GM21737 (cell line): Measurements from ENCODE around the gene GAK.

Experiments used
- ATAC-seq: cut with Tn5 transposase; IDR thresholded peaks from one replicate; pipeline ENCODE4 v1.9.1; 2021; ENCODE audit warnings: mild to moderate bottlenecking, moderate library complexity; ENCODE audit not compliant: unreplicated experiment

GAK gene

GRCh38 chr4:892780-893179 is 39.3 kb downstream of the GAK start:
- ATAC-seq: no peak

GRCh38 chr4:891747-892146 is 40.4 kb downstream of the GAK start:
- no peak for ATAC-seq

GRCh38 chr4:890036-890695 is 42.0 kb downstream of the GAK start:
- no peak for ATAC-seq

DNA sequence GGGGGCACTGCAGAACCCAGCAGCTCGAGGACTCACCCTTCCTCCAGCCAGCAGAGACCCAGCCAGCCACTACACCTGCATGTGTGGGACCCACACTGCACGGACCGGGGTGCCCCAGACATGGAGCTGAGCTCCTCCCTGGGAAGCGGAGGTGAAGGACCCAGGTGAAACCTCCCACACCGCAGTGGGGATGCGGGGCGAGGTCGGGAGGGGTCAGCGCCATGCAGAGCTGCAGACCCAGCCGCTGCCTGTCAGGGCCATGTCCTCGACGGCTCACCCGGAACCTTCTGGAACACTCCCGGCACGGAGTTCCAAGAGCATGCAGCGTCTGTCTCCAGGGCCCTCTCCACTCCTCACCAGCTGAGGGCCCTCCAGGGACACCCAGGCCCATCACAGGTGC is 42.6 kb downstream of the GAK start:
- no peak for ATAC-seq

DNA sequence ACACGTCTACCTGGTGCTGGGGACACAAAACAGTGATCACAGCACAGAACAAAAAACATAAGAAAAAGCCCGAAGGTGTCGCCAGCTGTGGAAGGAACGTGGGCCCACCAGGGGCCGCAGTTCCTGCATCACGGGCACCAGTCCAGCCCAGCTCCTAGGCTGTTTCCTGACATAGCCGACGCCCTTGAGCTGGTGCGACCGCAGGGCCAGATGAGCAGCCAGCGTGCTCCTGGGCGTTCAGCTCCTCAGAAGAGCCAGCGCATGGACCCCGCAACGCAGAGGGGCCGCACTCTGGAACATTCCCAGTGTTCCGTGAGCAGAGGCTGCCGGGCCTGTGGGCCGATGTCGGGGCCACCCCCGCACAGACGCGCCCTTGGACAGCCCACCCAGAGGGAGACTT is 44.1 kb downstream of the GAK start:
- no peak for ATAC-seq

GRCh38 chr4:887034-887763 is 44.9 kb downstream of the GAK start:
- ATAC-seq: no peak

DNA sequence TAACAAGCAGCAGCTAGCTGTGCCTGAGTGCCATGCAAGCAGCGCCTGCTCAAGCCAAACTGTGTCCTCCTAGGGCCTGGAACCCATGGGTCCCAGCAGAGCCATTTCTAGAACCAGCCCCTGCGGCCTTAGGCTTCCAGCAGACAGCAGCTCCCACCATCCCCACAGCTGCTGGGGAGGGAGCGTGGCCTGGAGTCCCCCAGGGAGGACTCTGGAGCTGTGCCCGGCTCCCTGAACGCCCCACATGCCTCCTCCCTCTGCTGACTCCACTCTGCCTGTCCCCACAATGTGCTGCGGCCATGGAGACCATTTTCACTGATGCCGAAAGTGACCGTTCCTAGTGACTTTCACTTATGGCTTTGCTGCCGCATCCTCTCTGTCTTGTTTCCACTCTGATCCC is 45.9 kb downstream of the GAK start:
- no peak for ATAC-seq

DNA sequence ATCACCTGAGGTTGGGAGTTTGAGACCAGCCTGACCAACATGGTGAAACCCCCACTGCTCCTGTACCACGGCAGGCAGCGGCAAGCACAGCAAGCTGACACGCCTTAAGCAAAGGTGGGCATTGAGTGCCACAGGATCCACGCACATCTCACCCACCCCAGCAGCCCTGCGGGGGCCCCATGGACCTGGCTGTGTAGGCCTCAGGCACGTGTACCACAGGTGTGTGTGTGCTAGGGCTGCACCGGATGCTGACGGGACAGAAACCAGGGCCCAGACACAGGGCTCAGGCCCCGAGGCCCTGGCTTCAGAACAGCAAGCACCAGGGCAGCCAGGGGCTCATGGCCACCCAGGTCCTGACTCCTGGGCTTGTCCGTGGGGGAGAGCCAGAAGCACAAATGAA is 46.8 kb downstream of the GAK start:
- ATAC-seq: no peak

DNA sequence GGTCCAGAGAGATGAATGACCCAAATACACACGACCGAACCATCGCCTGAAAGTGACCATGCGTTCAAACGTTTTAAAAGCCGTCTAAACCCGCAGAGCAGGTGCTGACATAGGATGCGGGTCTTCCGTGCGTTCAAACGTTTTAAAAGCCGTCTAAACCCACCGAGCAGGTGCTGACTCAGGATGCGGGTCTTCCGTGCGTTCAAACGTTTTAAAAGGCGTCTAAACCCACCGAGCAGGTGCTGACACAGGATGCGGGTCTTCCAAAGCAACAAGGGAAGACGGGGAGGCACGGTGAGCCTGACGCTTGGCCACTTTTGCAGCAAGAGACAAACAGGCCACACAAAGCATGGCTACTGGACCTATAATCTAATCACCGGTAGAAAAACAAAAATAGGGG is 47.2 kb downstream of the GAK start:
- ATAC-seq: no peak

DNA sequence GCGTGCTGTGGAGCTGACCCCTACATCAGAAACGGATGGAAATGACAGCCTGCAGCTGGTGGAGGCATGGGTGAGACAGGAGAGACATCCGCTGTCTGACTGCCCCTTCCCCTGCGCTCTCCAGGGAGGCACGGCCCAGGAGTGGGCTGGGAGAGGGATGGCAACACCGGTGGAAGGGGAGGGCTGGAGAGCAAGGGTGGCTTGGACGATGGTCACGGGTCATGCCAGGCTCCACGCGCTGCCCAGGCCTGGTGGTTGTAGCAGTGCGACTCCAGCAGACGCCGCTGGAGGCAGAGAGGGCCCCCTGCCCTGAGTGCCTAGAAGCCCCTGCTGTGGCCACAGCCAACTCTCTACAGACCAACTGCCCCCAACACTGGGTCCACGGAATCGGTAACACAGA is 47.9 kb downstream of the GAK start:
- ATAC-seq: no peak

- no peak for ATAC-seq
Measured at GRCh38 chr4:883377-884095, 48.6 kb downstream of the GAK start.

GRCh38 chr4:882646-883045 is 49.5 kb downstream of the GAK start:
- no peak for ATAC-seq

- ATAC-seq: no peak
Measured at GRCh38 chr4:881709-882108, 50.4 kb downstream of the GAK start.

DNA sequence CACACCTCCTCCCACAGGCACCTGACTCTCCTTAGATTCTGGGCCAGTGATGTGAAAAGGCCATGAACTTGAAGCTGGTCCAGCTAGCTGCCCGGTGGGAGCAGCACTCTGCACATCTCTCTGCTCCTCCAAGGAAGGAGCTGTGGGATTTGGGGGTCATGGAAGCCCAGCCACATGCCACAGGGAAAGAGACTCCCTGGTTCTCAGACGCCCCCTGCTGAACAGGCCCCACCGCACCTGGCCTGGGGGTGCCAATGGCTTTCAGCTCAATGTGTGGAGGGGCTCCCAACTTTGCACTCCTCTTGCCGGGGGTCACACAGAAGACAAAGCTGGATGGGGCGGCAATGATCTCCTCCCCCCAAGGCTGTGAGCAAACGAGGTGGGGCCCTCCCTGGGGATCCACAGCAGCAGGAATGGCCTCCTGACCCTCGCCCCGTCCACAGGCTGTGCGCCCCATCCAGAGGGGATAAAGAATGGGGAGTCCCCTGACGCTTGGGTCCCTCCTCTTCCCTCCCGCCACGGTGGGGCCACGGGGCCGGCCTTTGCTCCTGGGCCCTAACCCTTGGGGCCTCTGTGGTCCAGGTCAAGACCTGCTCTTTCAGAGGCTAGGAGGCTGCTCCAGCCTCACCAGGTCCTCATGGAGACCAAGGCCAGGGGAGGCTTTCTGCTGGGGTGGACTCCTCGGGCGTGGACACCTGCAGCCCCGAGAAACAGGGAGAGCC is 51.3 kb downstream of the GAK start:
- no peak for ATAC-seq

DNA sequence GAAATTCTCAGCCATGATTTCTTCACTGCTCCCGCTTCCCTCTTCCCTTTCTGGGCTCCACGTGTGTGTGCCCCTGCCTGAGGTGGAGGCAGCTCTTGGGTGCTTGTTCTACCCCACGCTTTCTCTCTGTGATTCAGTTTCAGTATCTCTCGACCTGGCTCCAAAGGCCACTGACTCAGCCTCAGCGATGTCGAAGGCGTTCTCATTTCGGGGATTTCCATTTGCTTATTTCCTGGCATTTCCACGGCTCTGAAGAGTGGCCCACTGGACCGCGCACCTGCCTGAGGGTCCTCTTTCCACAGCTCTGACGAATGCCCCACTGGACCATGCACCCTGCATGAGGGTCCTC is 52.4 kb downstream of the GAK start:
- no peak for ATAC-seq

- ATAC-seq: no peak
Measured at GRCh38 chr4:878796-879728, 53.1 kb downstream of the GAK start.

DNA sequence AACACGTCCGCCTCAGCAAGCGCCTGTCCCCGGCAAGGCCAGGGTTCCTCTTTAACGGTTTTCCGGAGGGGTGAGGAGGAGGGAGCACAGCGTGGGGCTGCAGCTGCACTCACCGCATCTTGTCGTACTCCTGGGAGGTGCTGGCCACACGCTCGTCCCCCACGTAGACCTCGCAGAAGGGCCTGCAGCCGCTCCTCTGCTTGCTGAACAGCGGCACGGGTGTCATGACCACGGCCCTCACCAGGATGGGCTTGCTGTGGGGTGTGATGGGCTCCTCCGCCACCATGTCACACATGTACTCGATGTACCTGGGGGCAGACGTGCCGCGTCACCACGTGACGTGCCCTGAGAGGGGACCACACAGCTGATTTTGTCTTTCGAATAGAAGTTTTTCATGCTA is 54.6 kb downstream of the GAK start:
- ATAC-seq: no peak

DNA sequence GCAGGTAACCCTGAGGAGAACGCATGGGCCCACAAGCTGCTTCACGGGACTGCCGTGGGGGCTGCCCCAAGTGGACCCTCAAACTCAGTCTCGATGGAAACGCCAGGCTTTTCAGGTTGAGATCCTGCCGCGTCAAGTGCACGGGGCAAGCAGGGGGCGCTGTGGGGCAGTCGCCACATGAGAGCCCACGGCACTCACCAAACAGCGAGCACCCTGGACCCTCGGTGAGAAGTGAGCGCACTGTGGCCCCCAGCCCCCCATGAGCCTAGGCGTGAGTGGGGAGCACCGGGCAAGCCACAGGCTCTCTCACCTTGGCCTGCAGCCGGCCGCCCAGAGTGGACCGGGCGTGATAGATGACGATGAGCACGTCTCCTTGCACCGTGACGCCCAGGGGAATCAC is 55.3 kb downstream of the GAK start:
- ATAC-seq: no peak

DNA sequence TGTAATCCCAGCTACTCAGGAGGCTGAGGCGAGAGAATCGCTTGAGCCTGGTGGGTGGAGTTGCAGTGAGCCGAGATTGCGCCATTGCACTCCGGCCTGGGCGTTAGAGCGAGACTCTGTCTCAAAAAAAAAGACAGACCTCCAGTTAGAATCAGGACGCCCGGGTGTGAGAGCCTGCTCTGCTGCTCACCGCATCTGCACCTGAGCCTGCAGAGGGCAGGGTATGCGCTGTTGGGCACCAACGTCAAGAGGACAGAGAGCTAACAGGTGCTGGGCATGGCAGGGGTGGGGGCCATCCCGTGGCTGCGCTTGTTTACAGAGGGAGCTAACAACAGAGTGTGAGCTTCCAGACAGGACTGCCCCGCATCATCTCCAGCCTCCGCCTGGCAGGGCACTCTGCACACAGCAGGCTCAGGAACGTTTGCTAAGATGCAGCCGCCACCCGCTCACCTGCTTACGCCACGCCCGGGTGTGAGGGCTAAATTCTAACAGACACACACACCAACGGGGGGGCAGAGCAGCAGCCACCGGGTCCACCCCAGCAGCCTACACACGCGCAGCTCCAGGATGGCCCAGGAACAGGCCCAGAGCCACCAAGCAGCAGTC is 56.2 kb downstream of the GAK start:
- no peak for ATAC-seq
